GM18868 (cell line): ENCODE measurements around the gene LRG1.

Source experiments
- ATAC-seq: cut with Tn5 transposase; IDR thresholded peaks from one replicate; pipeline ENCODE4 v1.9.1; 2021; ENCODE audit warnings: mild to moderate bottlenecking, moderate library complexity; ENCODE audit not compliant: unreplicated experiment

Gene LRG1

DNA sequence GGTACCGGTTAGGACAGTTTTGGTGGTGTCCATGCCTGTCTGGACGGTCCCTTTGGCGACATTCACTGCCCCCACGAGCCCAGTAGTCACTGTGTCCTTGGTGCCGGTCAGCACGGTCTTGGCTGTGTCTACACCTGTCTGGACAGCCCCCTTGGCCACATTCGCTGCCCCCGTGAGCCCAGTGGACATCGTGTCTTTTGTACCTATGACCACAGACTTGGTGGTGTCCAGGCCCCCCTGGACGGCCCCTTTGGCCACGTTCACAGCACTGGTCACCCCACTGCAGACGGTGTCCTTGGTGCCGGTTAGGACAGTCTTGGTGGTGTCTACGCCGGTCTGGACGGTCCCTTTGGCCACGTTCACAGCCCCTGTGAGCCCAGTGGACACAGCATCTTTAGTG is 27.8 kb downstream of the LRG1 start:
- ATAC-seq: no peak

DNA sequence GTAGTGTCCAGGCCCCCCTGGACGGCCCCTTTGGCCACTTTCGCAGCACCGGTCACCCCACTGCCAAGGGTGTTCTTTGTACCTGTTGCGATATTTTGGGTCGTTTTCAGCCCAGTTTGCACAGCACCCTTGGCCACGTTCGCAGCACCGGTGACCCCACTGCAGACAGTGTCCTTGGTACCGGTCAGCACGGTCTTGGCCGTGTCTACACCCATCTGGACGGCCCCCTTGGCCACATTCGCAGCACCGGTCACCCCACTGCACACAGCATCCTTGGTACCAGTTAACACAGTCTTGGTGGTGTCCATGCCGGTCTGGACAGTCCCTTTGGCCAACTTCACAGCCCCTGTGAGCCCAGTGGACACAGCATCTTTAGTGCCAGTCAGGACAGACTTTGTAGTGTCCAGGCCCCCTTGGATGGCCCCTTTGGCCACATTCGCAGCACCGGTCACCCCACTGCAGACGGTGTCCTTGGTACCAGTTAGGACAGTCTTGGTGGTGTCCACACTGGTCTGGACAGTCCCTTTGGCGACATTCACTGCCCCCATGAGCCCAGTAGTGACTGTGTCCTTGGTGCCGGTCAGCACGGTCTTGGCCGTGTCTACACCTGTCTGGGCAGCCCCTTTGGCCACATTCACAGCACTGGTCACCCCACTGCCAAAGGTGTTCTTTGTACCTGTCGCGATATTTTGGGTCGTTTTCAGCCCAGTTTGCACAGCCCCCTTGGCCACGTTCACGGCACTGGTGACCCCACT is 28.4 kb downstream of the LRG1 start:
- ATAC-seq: no peak

DNA sequence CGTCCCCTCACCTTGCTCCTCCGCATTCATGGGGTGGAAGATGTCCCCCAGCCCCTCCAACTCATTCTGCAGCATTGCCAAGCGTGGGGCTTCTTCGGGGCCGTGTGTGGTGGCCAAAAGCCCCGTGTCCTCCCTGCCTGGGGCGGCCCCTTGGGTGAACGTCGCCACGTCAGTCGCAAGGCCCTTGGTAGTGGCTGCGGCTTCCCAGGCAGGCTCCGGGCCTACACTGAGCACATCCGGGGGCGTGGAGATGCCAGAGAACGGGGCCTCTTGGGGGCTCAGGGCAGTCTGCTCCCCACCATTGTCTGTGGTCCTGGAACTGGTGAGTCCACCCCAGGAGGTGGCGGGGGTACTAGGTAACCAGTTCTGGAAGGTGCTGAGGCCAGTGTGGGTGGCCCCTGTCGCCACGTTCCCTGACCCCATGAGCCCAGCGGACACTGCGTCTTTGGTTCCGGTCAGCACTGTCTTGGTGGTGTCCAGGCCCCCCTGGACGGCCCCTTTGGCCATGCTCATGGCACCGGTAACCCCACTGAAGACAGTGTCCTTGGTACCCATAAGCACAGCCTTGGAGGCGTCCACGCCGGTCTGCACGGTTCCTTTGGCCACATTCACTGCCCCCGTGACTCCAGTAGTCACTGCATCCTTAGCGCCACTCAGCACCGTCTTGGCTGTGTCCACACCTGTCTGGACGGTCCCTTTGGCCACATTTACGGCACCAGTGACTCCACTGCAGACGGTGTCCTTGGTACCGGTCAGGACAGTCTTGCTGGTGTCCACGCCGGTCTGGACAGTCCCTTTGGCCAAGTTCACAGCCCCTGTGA is 29.2 kb downstream of the LRG1 start:
- ATAC-seq: no peak

DNA sequence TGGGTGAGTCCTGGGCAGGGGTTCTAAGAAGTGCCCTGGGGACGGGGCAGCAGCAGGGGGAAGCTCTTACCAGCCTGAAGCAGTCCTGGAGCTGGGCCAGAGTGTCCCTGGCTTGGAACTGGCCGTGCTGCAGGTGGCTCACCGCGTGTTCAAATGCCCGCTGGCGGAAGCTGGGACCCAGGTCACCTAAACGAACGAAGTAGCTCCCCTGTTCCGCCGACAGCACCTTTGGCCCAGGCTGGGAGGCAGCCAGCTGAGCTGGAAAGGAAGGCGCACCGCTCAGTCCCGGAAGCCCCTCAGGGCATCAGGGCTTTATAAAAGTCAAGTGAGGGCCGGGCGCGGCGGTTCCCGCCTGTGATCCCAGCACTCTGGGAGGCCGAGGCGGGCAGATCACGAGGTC is 31.1 kb downstream of the LRG1 start:
- no peak for ATAC-seq

DNA sequence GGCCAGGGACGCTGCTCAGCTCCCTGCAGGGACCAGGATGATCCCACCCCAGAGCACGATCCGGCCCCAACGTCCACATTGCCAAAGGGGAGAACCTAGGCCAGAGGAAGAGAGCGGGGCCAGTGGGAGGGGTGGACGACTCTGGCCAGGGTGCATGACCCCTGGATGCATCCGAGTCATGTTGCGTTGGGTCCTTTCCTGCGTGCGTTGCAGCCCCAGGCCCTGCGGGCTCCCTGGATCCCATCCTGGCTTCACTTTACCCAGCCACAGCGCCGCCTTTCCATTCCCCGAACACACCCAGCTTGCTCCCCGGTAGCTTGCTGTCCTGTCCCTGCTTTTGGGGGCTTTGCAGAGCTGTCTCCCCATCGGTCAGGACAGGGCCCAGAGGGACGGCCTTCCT is 32.0 kb downstream of the LRG1 start:
- ATAC-seq: no peak

DNA sequence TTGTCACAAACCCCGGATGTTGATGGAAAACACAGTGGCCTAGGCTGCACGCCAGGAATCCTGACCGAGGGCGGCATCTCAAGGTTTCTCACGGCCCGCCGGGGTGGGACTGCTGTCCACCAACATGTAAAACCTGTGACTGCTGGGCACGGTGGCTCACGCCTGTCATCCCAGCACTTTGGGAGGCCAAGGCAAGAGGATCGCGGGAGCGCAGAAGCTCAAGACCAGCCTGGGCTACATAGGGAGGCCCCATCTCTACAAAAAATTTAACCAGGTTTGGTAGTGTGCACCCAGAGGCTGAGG is 32.7 kb downstream of the LRG1 start:
- ATAC-seq: no peak

DNA sequence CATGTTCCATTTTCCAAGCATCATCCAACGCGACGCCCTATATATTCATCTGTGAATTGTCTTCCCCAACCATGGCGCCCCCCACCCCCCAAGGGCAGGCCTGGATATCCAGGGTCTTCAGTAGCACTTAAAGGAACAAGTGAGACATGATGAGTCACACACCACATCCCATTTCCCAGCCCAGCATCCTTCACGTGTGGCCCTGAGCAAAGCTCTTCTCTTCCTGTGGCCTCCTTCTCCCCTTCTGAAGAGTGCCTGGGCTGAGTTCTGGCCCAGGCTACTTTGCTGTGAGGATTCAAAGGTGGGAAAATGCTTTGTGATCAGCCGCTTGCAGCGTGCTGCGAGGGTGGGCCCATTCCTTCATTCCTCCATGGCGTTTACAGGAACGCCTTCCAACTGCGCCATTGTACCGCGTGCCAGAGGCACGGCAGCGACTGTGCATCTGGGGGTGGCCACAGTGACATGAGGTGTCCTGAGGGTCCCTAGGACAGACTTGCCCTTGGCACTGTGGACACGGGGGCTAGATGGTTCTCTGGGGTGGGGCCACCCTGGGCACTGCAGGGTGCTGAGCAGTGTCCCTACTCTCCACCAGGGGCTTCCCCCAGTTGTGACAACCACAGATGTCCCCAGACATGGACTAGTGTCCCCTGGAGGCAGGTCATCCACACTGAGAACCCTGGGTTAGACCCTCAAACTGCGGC is 33.2 kb downstream of the LRG1 start:
- ATAC-seq: no peak

DNA sequence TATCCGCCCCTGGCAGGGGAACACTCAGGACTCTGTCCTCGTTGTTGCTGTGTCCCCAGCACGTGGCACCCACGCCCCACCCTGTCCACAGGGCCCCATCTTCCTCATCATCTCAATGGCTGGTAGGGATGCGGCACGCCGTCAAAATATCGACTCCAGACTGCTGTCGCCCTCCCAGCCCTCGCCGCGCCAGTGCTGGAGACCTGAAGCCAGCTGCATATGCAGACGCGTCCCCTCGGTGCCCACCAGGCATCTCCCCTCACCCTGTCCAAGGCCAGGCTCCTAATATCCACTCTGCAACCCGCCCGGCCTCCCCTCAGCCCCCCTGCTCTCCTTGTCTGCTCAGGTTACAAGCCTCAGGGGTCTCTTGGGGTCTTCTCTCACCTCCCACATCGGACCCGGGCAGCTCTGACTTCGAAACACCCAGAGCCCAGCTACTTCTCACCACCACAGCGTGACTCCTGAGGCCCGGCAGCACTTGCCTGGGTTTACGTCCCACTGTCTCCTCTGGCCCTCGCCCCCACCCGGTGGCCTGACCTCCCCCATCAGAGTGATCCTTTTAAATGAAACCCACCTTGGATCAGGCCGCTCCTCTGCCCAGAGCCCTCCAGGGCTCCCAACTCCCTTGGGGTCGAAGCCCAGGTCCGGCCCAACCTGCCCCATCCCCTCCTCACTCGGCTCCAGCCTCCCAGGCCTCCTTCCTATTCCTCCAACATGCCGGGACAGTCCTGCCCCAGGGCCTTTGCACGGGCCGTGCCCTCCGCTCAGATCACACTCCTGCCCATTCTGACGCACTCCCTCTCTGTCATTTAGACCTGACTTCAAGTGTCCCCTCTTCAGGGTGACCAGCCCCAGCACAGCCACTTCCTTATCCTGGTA is 34.0 kb downstream of the LRG1 start:
- ATAC-seq: no peak

DNA sequence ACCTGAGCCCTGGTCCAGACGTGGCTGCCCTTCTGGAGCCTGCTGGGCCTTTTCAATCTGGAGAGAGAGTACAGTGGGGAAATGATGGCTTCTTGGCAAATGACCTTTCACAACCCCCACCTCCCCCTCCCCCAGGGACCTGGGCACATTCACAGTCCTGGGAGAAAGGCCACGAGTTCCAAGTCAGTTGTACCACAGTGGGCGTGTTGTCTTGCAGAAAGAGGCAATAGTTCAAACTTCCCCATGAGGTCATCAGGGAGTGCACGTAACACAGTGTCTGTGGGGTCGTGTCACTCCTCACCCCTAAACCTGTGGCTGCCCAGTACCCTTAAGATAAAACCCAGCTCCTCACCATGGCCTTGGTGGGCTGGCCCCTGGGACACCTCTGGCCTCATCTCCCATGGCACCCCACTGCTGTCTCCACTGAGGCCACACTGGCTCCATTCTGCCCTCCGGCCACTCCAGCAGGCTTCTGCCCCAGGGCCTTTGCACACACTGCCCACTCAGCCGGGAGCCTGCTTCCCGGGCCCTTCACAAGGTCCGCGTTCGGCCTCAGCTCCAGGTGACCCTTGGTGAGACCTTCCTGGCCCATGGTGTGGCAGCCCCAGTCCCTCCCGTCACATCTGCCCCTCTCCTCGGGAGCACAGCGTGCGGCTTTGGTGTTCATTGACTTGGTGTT is 34.8 kb downstream of the LRG1 start:
- ATAC-seq: no peak

DNA sequence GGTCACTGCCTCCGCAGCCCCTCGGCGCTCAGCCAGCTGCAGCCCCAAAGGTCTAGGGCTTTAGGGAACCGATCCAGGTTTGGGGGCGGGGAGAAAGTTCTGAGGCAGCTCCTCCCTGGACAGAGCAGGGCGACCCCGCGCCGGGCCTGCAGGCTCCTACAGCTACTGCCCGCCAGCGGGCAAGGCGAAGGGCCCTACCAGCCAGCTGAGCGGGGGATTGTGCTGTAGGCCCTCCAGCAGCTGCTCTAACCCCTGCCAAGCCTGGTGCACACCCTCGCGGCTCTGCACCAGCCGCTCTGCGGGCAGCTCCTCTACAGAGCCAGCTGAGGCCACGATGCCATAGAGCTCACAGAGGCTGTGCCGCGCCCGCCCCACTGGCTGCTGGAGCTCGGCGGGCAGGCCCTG is 35.5 kb downstream of the LRG1 start:
- ATAC-seq: no peak

DNA sequence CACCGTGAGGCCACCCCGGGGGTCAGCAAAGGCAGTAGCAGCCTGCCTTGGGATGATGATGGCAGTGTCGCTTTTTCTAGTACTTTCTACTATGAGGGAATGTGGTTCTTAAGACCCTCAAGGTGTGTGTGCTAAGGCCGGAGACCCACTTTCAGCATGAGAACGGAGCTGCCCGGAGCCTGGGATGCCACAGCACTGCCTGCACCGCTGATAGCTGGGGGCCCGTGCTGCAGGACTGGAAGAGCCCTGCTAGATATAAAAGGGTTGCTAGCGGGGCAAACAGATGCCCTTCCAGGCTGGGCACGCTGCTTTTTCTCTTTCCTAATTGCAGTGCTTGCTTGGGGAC is 36.0 kb downstream of the LRG1 start:
- ATAC-seq: no peak

DNA sequence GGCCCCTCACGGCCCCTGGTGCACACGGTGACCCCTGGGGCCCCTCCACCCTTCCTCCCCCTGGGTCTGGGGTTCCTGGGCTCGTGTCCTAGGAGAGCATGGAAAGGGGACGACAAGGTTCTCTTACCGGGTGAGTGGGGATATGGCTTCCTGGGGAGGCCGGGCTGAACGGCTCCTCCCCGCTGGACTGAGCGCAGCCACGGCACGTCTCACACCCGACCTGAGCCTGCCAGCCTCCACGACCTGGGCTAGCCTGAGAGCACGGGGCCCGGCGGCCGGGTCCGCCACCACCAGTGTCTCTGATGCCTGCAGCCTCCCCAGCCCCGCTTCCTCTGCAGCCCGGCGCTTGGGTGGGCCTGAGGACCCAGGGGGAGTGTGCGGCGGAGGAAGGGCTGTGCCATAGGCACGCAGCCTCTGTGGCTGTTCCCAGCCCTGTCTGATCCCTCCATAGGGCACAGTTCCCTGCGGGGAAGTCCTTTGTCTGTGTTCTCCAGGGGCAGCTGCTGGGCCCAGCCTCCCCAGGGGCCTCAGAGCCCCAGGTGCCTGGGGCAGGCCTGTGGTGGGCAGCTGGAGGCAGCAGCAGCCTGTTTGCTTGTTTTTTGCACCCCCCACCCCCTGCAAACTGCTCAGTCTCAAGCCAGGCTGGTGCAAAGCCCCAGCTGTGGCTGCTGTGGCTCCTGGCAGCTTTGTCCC is 36.6 kb downstream of the LRG1 start:
- ATAC-seq: no peak

DNA sequence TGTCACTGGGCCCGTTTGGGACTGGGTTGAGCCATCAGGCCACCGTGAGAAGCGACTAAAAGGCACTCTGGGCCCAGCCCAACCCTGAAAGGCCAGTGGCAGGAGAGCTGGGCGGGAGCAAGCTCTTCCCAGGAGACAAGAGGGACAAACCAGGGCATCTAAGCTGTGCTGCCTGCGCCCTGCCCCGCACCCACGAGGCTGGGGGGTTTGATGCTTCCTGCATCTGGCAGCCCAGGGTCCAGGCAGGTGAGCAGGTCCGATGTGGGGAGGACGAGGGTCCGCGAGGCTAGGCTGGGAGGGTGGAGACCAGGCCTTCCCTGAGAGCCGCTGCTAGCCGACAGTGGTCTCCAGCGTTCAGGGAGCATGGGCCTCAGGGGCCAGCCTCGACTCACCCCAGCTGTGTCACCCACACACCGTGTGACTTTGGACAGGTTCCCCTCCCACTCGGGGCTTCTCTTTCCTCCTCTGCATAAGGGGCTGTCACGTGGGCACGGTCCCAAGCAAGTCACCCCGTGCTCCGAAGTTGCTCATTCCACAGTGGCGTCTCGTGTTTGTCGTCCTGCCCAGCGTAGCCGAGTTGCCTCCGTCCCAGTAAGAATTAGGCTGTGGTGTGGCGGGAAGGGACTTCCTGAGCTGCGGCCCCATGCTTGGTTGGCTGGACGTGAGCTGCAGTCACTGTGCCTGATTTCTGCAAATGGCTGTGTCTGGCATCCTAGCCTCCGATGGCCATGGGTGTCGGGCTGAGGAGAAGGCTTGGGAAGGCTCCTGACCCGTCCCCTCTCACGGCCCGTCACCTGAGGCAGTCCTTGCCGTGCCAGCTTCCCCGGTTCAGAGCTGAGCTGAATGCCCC is 37.3 kb downstream of the LRG1 start:
- ATAC-seq: no peak

DNA sequence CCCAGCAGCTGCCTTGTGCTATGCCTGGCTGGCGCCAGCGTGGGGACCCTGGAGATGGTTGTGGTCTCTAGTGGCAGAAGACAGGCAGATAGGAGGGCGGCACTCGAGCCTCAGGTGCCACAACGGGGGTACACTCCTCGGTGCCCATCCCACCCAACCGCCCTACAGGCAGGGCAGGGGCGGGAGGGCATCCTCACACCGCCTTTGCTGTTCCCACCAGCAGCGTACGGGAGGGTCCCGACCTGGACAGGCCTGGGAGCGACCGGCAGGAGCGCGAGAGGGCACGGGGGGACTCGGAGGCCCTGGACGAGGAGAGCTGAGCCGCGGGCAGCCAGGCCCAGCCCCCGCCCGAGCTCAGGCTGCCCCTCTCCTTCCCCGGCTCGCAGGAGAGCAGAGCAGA is 38.1 kb downstream of the LRG1 start:
- ATAC-seq: no peak

DNA sequence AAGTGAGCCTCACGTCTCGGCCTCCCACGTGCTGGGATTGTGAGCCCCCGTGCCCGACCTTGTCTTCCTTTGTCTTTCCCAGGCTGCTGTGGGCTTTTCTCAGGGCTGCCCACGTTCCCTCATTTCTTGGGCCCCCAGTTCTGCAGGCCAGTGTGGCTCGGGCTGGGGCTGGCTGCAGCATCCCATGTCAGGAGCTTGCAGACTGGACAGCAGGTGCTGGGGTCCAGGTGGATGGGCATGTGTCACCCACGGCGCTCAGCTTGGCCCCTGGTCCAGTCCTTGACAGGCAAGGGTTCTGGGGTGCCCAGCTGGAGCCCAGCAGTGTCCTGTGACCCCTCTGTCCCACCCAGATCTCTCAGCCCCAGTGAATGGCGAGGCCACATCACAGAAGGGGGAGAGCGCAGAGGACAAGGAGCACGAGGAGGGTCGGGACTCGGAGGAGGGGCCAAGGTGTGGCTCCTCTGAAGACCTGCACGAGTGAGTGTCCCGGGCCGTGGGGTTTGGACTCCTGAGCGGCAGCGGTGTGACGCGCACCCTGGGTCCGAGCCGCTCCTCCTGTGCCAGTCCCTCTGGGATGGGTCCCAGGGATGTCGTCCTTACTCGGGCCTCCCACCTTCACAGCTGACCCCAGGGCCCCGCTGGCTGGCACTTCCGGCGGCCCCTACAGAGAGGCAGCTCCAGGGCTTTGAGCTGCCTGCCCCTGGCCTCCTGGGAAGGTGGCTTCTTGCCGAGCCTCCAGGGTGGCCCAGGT is 38.8 kb downstream of the LRG1 start:
- ATAC-seq: no peak

DNA sequence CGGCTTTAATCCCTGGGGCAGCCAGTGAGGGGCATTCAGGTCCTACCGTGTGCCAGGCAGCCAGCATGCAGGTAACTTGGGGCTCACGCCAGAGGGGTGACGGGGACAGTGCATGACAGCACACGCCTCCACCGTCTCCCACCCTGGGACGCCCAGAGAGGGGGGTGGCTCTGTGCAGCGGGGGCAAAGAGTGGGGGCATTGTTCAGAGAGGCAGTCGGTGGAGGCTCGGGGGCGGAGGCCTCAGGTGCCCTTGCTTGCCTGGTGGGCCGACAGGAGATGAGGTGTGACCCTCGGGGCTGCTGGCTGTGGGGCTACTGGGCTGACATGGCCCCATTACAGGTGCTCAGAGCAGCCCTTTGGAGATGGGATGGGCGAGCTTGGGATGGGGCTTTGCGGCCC is 40.0 kb downstream of the LRG1 start:
- no peak for ATAC-seq

DNA sequence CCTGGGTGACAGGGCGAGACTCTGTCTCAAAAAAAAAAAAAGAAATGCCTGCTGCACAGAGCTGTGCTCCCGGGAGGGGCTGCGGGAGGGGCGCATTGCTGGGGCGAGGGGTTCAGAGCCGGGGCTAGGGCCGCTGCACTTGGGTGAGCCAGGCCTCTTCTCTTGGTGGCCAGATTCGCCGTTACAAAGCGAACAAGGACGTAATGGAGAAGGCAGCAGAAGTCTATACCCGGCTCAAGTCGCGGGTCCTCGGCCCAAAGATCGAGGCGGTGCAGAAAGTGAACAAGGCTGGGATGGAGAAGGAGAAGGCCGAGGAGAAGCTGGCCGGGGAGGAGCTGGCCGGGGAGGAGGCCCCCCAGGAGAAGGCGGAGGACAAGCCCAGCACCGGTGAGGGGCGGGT is 40.5 kb downstream of the LRG1 start:
- ATAC-seq: no peak

DNA sequence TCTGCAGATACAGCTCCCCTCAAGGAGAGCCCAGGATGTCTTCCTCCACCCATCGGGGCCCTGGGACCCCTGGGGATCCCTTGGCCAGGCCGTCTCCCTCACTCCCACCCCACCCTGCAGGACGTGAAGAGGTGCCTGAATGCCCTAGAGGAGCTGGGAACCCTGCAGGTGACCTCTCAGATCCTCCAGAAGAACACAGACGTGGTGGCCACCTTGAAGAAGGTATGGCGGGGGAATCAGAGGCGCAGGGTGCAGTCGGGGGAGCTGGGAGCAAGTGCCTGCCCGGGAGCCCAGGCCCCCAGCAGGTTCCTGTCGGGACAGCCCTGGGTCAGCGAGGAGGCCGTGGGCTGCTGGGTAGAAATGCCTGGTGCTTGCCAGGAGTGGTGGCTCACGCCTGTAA is 41.1 kb downstream of the LRG1 start:
- no peak for ATAC-seq
